ENCODE data around the gene HNRNPUL1.
"Not testable (repeated sequence)": the region's sequence is repeated elsewhere in the genome, so short reads cannot be mapped to it uniquely, and the experiment has no call there.

The HNRNPUL1 gene

DNA sequence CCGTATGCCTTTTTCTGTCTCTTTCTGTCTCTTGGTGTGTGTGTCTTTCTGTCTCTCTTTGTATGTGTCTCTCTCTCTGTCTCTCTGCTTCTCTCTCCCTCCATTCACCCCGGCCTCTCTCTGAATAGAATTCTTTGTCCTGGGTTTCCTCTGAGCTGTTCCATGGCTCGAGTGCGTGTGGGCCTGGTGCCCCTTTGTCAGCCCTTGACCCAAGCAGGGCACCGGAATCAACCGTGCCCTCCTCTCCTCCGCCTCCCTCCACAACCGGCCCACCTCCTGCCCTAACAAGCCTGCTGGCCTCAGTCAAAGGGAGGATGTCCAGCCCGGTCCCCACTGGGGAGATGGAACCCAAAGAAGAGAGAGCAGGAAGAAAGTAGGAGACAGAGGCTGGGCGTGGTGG lies 41.9 kb upstream of the HNRNPUL1 start:
- no peak overlapping the region for H3K9ac ChIP-seq (ENCODE audit: insufficient read length)
- H3K27ac ChIP-seq: no peak overlapping the region
- no peaks in the 10 kb centered on the region for H3K9me3 ChIP-seq (ENCODE audit: low read depth, low read length)
- no peak for DNase-seq (ENCODE audit: low read depth, low spot score)
- TF ChIP-seq FOXP2 (optimal IDR thresholded peaks at IDR 0.05; ENCODE audit: control extremely low read depth, extremely low read length, insufficient read depth): no peak
- no peaks in the 10 kb centered on the region for H3K36me3 ChIP-seq (ENCODE audit: insufficient read depth, low read length)
- H3K4me3 ChIP-seq: no peak overlapping the region

DNA sequence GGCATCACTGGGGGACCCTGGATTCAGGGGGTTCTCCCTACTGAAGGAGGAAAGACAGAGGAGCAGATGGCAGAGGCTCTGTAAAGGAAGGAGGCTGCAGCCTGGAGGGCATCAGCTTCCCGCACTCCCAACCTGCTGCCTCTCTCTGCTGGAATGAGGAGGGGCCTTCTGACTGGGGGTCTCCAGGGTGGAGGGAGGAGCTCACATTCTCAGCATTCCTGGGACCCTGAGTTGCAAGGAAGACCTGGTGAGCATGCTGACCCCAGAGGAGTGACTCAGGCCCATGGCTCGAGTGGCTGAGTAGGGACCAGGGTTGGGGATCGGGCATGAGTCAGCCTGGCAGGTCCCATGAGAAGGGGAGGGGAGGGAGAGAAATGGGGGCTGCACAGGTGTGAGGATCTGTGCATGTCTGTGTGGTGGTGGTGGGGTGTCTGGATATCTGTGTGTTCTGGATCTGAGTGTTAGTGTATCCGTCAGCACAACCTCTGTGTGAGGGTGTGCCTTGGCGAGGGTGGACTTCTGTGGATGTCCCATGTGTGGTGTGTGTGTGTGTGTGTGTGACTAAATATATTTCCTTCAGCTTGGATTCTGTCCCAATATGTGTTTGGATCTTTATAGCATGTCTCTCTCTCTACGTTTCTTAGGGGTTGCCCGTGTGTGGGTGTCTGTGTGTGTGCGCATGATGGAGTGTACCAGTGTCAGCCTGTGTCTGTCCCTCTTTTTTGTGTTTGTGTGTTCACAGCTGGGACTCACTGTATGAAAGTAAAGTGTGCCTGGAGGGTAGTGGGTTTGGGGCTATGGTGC lies 40.5 kb upstream of the HNRNPUL1 start:
- H3K4me3 ChIP-seq: no peak overlapping the region
- no peak for DNase-seq (ENCODE audit: low read depth, low spot score)
- no peak for TF ChIP-seq POLR2AphosphoS5 (IDR thresholded peaks at IDR 0.05; ENCODE audit: borderline replicate concordance, low read depth, low read length)
- TF ChIP-seq FOXP2 (optimal IDR thresholded peaks at IDR 0.05; ENCODE audit: control extremely low read depth, extremely low read length, insufficient read depth): no peak
- no peak for TF ChIP-seq EZH2 (IDR thresholded peaks at IDR 0.05)
- no peak overlapping the region for H3K27ac ChIP-seq
- H3K9me3 ChIP-seq (ENCODE audit: low read depth, low read length): no peaks in the 10 kb centered on the region
- no peak overlapping the region for H3K9ac ChIP-seq (ENCODE audit: insufficient read length)
- H3K36me3 ChIP-seq (ENCODE audit: insufficient read depth, low read length): no peaks in the 10 kb centered on the region

DNA sequence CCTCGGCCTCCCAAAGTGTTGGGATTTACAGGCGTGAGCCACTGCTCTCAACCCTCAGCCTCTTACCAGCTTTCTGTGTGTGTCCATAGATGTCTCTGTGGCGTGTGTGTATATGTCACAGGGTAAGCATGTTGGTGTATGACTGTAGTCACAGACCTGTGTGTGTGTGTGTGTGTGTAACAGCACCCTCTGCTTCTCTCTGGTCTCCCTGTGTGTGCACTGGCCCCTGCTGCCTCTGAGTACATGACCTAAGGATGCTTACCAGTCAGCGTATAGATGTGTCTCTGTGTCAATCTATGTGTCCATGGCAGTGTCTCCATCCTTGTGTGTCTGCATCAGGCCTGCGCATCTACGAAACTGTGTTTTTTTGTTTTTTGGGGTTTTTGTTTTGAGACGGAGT lies 39.5 kb upstream of the HNRNPUL1 start:
- no peak for DNase-seq (ENCODE audit: low read depth, low spot score)
- TF ChIP-seq FOXP2 (optimal IDR thresholded peaks at IDR 0.05; ENCODE audit: control extremely low read depth, extremely low read length, insufficient read depth) (no peak), EZH2 (IDR thresholded peaks at IDR 0.05) (no peak), POLR2AphosphoS5 (IDR thresholded peaks at IDR 0.05; ENCODE audit: borderline replicate concordance, low read depth, low read length) (no peak)
- no peaks in the 10 kb centered on the region for H3K36me3 ChIP-seq (ENCODE audit: insufficient read depth, low read length)
- no peak overlapping the region for H3K4me3 ChIP-seq
- H3K9me3 ChIP-seq (ENCODE audit: low read depth, low read length): no peaks in the 10 kb centered on the region
- H3K9ac ChIP-seq (ENCODE audit: insufficient read length): no peak overlapping the region
- H3K27ac ChIP-seq: no peak overlapping the region

DNA sequence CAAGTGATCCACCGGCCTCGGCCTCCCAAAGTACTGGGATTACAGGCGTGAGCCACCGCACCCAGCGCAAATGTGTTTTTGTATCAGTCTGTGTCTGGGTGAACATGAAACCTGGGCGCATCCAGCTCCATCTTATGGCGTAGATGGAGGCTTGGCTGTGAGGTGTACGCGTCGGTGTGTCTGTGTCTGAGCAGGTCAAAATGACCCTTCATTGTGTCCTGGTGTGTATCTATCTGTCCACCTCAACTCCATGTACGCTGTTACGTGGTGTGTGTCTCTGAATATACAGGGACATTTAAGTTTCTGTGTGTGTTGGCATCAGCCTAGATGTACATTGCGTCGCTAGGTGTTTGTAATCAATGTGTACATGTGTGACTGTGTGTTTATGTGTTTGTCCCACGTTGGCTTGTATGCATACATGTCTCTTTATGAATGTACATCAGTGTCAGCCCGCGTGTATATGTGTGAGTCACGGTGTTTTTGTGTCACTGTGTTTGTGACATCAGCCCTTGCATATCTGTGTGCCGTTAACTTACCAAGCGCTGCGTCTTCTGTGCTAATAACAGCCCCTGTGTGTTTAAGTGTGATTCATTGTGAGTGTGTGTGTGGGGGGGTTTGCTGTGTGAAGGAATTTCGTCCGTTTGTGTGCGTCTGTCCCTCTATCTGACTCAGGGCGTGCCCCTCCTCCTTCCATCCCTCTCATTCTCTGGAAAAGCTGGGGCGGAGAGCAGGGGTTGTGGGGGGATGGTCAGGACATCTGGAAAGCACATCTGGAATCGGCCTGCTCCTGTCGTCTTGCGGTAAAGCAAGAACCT lies 38.7 kb upstream of the HNRNPUL1 start:
- Histone ChIP-seq H3K36me3 (ENCODE audit: insufficient read depth, low read length) (no peaks in the 10 kb centered on the region), H3K9ac (ENCODE audit: insufficient read length) (no peak overlapping the region), H3K4me3 (no peak overlapping the region), H3K9me3 (ENCODE audit: low read depth, low read length) (no peaks in the 10 kb centered on the region), H3K27ac (no peak overlapping the region)
- no peak for DNase-seq (ENCODE audit: low read depth, low spot score)
- TF ChIP-seq FOXP2 (optimal IDR thresholded peaks at IDR 0.05; ENCODE audit: control extremely low read depth, extremely low read length, insufficient read depth) (no peak), POLR2AphosphoS5 (IDR thresholded peaks at IDR 0.05; ENCODE audit: borderline replicate concordance, low read depth, low read length) (no peak)

DNA sequence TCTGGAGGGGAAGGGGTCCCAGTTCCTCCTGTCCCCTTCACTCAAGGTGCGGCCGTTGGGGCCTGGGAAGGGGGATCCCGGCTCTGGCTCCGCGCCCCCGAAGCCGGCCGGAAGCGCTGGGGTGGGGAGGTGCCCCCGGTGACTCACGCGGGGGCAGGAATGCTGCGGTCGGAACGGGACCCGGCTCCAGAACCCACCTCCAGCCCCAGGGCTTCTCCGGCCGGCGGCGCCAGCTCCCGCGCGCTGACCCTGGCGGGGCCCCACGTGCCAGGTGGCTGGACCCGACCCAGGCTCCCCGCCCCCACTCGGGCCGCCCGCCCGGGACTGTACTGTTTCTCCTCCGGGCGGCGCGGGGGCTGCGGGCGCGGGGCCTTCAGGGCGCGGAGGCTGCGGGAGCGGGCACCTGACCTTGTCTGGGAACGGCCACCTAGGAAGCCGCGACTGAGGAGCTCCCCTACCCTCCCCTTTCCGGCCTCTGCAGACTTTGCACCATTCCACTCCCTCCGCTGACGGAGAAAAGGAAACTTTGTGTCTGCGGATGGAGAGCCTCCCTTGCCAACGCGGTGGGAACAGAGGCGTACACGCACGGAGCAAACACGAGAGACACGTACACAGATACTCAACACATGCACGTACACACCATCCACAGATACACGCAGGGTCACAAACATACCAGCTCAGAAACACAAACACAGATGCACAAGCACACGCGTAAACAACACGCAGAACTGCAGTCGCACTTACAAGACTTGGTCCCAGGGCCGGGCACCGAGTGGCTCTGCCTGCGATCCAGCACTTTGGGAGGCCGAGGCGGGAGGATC lies 37.9 kb upstream of the HNRNPUL1 start:
- no peaks in the 10 kb centered on the region for H3K36me3 ChIP-seq (ENCODE audit: insufficient read depth, low read length)
- H3K9ac ChIP-seq (ENCODE audit: insufficient read length): no peak overlapping the region
- no peak for TF ChIP-seq EZH2 (IDR thresholded peaks at IDR 0.05)
- TF ChIP-seq FOXP2 (optimal IDR thresholded peaks at IDR 0.05; ENCODE audit: control extremely low read depth, extremely low read length, insufficient read depth): no peak
- TF ChIP-seq POLR2AphosphoS5 (IDR thresholded peaks at IDR 0.05; ENCODE audit: borderline replicate concordance, low read depth, low read length): no peak
- H3K4me3 ChIP-seq: no peak overlapping the region
- no peaks in the 10 kb centered on the region for H3K9me3 ChIP-seq (ENCODE audit: low read depth, low read length)
- DNase-seq (ENCODE audit: low read depth, low spot score): no peak
- no peak overlapping the region for H3K27ac ChIP-seq

DNA sequence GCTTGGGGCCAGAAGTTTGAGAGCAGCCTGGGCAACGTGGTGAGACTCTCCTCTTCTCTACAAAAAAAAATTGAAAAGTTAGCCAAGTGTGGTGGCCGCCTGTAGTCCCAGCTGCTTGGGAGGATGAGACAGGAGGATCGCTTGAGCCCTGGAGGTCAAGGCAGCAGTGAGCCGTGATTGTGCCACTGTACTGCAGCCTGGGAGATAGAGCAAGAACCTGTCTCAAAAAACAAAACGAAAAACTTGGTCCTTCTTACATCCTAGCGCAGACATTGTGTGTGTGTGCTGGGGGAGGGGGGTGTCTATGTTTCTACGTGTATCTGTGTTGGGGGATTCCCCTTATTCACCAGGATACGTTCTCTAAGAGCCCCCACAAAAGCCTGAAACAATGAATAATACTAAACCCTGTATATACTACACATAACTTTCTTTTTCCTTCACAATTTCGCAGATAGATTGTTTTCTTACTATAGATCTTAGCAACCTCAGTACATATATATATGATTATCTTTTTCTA lies 37.2 kb upstream of the HNRNPUL1 start:
- no peak overlapping the region for H3K27ac ChIP-seq
- H3K36me3 ChIP-seq (ENCODE audit: insufficient read depth, low read length): no peaks in the 10 kb centered on the region
- no peak for DNase-seq (ENCODE audit: low read depth, low spot score)
- no peaks in the 10 kb centered on the region for H3K9me3 ChIP-seq (ENCODE audit: low read depth, low read length)
- H3K4me3 ChIP-seq: no peak overlapping the region
- no peak overlapping the region for H3K9ac ChIP-seq (ENCODE audit: insufficient read length)
- TF ChIP-seq FOXP2 (optimal IDR thresholded peaks at IDR 0.05; ENCODE audit: control extremely low read depth, extremely low read length, insufficient read depth): no peak
- no peak for TF ChIP-seq EZH2 (IDR thresholded peaks at IDR 0.05)
- TF ChIP-seq POLR2AphosphoS5 (IDR thresholded peaks at IDR 0.05; ENCODE audit: borderline replicate concordance, low read depth, low read length): no peak

DNA sequence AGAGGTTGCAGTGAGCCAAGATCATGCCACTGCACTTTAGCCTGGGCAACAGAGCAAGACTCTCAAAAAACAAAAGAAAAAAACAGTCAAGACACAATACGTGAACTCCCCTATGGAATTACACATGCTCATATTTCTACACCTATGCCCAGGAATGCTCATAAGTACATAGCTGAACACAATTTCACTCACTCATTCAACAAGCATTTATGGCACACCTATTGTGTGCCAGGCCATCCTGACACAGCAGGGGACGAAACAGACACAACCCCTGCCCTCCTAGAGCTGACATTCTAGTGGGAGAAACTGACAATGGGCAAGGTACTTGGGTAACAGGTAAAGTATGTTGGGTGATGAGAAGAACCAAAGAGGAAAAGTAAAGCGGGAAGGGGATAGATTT lies 35.7 kb upstream of the HNRNPUL1 start:
- H3K36me3 ChIP-seq (ENCODE audit: insufficient read depth, low read length): no peaks in the 10 kb centered on the region

DNA sequence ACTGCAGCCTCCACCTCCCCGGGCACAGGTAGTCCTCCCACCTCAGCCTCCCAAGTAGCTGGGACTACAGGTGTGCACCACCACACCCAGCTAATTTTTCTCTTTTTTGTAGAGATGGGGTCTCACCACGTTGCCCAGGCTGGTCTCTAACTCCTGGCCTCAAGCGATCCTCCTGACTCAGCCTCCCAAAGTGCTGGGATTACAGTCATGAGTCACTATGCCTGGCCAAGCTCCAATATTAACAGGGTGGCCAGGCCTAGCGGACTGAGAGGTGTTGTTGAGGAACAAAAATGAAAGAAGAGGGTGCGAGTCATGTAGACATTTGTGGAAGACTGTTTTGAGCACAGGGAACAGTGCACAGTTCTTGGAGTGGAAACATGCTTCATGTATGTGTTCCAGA lies 34.8 kb upstream of the HNRNPUL1 start:
- H3K9ac ChIP-seq (ENCODE audit: insufficient read length); H3K4me3 ChIP-seq; H3K9me3 ChIP-seq (ENCODE audit: low read depth, low read length); H3K36me3 ChIP-seq (ENCODE audit: insufficient read depth, low read length); H3K27ac ChIP-seq; DNase-seq (ENCODE audit: low read depth, low spot score): not testable (repeated sequence)

More for the DNA sequence above, 35.7 kb upstream of the HNRNPUL1 start:
- no peak overlapping the region for H3K9ac ChIP-seq (ENCODE audit: insufficient read length)
- DNase-seq (ENCODE audit: low read depth, low spot score): no peak
- H3K9me3 ChIP-seq (ENCODE audit: low read depth, low read length): no peaks in the 10 kb centered on the region
- TF ChIP-seq EZH2 (IDR thresholded peaks at IDR 0.05) (no peak), FOXP2 (optimal IDR thresholded peaks at IDR 0.05; ENCODE audit: control extremely low read depth, extremely low read length, insufficient read depth) (no peak), POLR2AphosphoS5 (IDR thresholded peaks at IDR 0.05; ENCODE audit: borderline replicate concordance, low read depth, low read length) (no peak)
- no peak overlapping the region for H3K27ac ChIP-seq
- H3K4me3 ChIP-seq: no peak overlapping the region
